ENCODE results near the gene SCGB1D4.

Gene SCGB1D4

DNA sequence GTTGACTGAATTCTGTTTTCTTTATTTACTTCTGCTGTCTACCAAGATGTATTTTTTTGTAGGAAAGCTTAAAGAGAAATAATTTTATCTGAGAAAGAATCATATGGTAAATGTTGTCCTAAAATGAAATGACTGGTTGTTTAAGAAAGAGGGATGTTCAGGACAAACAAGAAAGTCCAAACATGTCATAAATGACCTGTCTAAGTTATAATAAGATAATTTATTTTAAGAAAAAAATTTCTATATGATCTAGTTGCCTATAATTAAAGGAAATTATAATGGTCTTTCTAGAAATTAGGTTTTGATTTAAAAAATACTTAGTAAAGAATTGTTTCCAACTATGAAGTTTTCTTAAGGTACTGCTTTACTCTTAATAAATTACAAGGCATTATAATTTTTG, 18.4 kb downstream of the SCGB1D4 start:
- in situ Hi-C loops (cut with MboI; ENCODE audit: low sequenced_read_pairs): no loop called here

DNA sequence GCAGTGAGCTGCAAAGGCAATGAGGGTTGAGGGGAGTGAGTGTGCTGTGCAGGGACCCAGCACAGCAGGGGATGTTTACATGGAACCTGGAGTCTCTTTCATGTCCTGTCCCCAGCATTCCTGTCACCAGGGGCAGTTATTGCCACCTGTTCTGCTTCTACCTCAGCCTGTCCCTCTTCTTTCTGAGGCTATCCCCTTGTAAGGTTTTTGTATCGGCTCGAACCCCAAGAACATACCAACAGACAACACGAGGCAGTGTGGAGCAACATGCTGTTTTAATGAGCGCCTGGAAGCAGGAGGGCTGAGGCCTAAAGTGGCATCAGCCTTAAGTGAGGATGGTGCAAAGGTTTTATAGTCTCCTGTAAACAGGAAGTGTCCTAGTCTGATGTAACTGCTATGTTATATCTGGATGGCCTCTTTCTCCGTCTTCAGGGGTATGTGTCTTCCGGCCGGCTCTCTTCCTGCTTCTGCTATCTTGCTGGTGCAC, 25.0 kb downstream of the SCGB1D4 start:
- in situ Hi-C loops (cut with MboI; ENCODE audit: low sequenced_read_pairs): no loop called here

DNA sequence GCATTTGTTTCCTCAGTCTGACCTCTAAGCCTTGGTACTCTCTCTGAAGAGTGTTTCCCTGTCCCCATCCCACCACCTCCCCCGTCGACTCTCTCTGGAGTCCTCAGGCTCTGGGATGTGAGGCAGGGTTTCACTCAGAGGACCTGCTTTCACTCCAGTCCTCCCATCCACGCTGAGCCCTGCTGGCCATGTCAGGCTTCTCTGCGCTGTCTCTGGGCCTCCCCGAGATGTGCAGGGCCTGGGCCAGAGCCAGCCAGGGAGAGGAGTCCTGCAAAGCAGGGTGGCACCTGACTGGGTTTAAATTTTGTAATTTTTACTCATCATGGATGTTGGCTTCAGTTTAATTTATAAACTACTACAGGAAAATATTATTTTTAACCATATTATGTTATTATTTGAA, 25.6 kb downstream of the SCGB1D4 start:
- in situ Hi-C loops (cut with MboI; ENCODE audit: low sequenced_read_pairs): no loop called here

DNA sequence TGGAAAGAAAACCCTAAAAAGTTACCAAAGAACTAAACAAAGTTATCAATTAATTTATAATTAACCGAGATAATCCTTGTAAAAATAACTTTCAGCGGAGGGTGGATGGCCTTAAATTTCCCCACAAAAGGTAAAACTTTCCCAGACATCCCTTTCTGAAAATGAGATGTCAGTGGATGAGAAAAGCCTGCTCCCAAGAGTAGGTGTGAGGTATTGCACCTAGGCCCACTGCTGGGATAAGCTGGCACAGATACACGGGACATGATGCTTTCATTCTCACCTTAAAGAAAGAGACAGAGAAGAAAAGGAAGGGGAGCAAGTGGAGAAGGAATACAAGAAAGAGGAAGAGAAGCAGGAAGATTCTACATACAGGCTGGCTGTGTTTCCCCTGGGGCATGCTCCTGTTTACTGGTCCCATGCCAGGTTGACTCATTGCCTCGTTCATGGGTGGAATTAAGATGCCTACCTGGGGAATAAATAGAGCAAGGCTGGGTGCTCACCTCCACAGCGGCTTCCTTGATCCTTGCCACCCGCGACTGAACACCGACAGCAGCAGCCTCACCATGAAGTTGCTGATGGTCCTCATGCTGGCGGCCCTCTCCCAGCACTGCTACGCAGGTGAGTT, 29.1 kb downstream of the SCGB1D4 start, which contains the start of gene SCGB2A2:
TSS of gene SCGB2A2 (plus strand) at position 505 of the 625 bp plus-strand sequence. CDS start at position 564, 59 bp downstream.
- in situ Hi-C loops (cut with MboI; ENCODE audit: low sequenced_read_pairs): no loop called here

DNA sequence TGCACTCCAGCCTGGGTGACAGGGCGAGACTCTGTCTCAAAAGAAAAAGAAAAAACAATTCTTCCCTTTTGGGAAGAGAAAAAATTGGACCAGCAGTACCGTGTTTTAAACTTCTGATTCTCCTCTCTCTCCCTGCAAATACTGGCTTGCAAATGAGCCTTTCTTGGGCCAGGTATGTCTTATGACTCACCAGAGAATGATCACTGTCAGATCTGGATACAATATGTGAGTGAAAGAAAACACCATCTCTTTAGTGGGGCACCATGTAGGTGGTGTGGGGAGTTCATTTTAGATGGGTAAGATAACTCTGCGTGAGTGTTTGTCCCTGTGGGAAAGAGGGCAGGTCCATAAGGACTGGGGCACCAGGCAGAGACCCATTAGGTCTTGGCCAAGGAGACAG, 31.3 kb downstream of the SCGB1D4 start:
- in situ Hi-C loops (cut with MboI; ENCODE audit: low sequenced_read_pairs): no loop called here

DNA sequence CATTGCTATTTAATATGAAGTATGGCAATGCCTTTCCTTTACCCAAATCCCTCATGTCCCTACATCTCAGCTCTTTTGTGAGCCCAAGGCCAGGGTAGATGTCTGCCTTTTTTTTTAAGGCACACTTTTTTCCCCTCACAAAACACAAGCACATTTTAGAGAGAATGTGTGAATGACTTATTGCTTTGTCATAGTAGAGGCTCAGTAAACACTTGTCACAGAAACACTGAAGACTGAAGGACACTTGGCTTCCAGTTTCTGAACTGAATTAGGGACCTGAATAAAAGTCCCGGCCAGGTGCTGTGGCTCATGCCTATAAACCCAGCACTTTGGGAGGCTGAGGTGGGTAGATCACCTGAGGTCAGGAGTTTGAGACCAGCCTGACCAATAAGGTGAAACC, 31.8 kb downstream of the SCGB1D4 start:
- in situ Hi-C loops (cut with MboI; ENCODE audit: low sequenced_read_pairs): no loop called here

DNA sequence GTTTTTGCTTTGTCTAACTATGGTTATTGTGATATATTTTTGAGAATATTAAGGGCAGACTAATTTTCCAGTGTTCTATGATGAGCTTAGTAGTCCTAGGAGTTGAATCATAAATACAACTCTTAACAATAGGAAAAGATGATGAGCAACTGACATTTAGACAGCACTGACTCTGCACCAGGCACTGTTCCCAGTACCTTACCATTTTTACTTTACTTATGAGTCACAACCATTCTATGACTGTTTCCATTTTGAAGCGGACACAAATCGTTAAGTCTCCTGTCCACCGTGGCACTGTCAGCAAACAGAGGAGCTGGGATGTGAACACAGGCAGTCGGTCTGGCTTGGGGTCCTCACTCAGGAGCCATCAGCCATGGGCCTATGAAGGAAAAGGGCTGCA, 32.3 kb downstream of the SCGB1D4 start:
- in situ Hi-C loops (cut with MboI; ENCODE audit: low sequenced_read_pairs): no loop called here

DNA sequence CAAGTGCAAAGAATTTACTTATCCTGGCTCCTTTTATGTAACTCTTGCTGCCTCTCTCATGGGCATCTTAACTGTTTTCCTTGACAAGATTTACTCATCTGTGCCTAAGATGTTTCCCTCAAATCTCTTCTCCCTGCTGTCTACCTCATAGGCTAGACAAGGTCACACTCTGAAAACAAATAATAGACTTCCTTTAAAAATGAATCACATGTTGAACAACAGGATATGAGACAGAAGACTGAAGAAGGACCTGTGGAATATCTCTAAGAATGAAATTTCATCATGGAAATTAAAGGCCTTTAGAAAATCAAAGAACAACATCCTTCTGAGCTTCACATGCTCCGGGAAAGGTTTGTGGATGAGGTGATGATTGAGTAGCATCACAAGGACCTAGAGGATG, 34.9 kb downstream of the SCGB1D4 start:
- in situ Hi-C loops (cut with MboI; ENCODE audit: low sequenced_read_pairs): no loop called here

DNA sequence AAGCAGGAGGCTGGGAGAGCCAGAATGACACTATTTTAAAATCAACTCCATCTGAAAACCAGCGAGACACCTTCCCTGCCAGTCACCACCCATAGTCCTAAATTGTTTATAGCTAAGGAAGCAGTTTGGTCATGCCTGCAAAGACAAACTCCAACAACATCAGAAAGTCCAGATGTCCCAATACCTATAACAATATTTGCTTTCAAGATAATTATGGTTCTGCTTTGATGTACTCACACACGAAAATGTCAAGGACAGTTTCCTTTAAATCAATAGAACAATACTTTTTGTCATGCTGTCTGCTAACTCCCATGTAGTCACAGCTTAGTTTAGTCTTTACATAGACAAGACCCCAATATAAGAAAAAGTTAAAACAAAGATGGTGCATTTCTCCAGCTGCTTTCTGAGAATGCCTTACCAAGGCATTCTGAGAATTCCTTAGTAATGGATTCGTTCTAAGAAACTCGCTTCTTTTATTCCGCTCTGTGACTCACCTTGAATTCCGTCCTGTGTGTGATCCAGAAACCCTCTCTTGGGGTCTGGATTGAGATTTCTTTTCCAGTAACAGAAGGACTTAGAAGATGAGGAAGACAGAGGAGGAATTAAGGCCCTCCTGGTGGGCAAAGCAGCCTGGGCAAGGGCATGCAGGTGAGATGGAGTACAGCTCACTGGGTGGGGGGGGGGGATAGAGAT, 38.5 kb downstream of the SCGB1D4 start:
- in situ Hi-C loops (cut with MboI; ENCODE audit: low sequenced_read_pairs): no loop called here

DNA sequence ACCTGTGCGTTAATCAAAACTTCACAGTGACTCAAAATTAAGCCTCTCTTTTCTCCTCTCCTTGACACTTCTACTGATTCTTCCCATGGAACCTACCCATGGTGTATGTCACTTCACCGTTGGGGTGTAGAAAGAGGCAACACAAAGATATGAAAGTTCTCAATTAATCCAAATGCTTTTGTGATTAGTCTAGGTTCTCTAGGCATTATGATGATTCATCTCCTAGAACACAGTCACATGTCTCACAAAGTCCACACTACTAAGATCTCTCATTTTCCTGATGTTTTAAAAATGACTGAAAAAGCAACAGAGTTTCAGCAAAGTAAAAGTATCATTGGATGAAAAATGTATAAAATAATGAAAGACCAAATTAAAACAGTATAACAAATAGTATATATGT, 42.6 kb downstream of the SCGB1D4 start:
- in situ Hi-C loops (cut with MboI; ENCODE audit: low sequenced_read_pairs): no loop called here

DNA sequence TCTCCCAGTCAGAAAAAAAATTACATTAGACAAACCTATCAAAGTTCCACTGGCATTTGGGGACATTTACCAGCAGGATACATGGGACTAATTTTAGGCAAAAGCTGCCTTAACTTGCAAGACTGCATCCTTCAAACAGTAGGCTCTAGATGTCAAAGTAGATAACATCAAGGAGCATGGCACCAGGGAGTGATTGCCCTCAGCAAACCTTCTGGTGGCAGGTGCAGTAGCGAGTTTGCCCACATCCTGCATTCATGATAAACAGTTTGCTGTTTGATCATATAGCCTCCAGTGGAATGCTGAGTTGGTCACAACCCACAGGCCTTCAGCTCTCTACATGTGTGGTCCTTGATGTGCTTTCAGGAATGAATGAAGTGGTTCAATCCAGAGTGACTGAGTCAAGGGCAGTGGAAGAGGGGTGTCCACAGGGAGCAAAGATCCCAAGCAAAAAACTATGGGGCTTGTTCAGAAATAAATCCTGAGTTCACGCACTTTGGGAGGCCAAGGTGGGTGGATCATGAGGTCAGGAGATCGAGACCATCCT, 44.8 kb downstream of the SCGB1D4 start:
- in situ Hi-C loops (cut with MboI; ENCODE audit: low sequenced_read_pairs): no loop called here

DNA sequence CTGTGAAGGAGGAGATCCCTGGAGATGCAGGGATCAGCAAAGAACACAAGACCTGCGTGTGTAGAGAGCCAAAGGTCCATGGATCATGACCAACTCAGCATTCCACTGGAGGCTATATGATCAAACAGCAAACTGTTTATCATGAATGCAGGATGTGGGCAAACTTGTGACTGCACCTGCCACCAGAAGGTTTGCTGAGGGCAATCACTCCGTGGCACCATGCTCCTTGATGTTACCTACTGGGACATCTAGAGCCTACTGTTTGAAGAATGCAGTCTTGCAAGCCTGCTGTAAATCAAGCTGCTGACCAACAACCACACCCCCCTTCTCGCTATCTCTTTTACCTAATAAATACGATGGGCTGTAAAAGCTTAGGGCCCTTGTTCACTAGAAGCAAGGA, 47.2 kb downstream of the SCGB1D4 start:
- in situ Hi-C loops (cut with MboI; ENCODE audit: low sequenced_read_pairs): no loop called here
